Endothelial cell of umbilical vein (primary cell): Measurements from ENCODE around the gene TBX2. TPM values are rescaled to one million over a fixed set of nuclear protein-coding genes. Genes with fewer than 3 reads are reported as not detected.
"Not testable (repeated sequence)": the region's sequence is repeated elsewhere in the genome, so short reads cannot be mapped to it uniquely, and the experiment has no call there.

Experiments used
- BruUV-seq: library from RNA; stranded (reverse); fragments of 400-500 nt; replicated peaks from 2 replicates; lab custom pipeline; 2021; lab: Mats Ljungman, UMichigan
- CTCF ChIA-PET: fragments of 300-600, 350-600 bp; sonication (Branson Sonifier 250); formaldehyde crosslinking; loops from one replicate; lab custom pipeline; 2021; ENCODE audit warnings: antibody characterized with exemption, inconsistent platforms; lab: Charles Lee
- POLR2A ChIA-PET: fragments of 300-600, 350-600 bp; sonication (Branson Sonifier 250); formaldehyde crosslinking; loops from one replicate; lab custom pipeline; 2021; ENCODE audit warnings: antibody characterized with exemption, inconsistent platforms; lab: Charles Lee
- DNase-seq: peaks from one replicate; pipeline ENCODE4 v3.0.0-alpha.2; 2011; ENCODE audit warnings: low read depth, low spot score
- FAIRE-seq: peaks from 2 replicates; lab custom pipeline; 2011; peaks lifted over from hg19 to GRCh38; lab: Jason Lieb, UNC
- H2AFZ ChIP-seq: 2 replicates; pipeline ENCODE4 v1.6.0; 2012; ENCODE audit warnings: low read depth, low read length, control low read depth, inconsistent platforms
- H3K27ac ChIP-seq: 2 replicates; pipeline ENCODE4 v1.5.1; 2011; ENCODE audit warnings: low read depth, mild to moderate bottlenecking, control low read depth, low read length, moderate library complexity; ENCODE audit not compliant: insufficient read depth
- H3K27me3 ChIP-seq, 2 experiments: 2 replicates each; pipeline versions ENCODE4 v1.6.0 to v1.6.1; 2011; ENCODE audit warnings: low read length in 2 of 2, mixed read lengths in 1 of 2; ENCODE audit not compliant: control insufficient read depth in 2 of 2, insufficient read depth in 2 of 2
- H3K36me3 ChIP-seq, 2 experiments: 2 replicates in 1 of 2; 3 replicates in 1 of 2; pipeline ENCODE4 v1.5.1; 2011; ENCODE audit warnings: low read length in 2 of 2, mild to moderate bottlenecking in 1 of 2, moderate library complexity in 1 of 2; ENCODE audit not compliant: control insufficient read depth in 2 of 2, insufficient read depth in 2 of 2; ENCODE audit errors: extremely low read depth in 1 of 2
- H3K4me1 ChIP-seq: 3 replicates; pipeline ENCODE4 v1.5.1; 2011; ENCODE audit warnings: mild to moderate bottlenecking, low read length; ENCODE audit not compliant: control insufficient read depth, insufficient read depth; ENCODE audit errors: extremely low read depth
- H3K4me2 ChIP-seq: 2 replicates; pipeline ENCODE4 v1.6.1; 2011; ENCODE audit warnings: low read length, control low read depth, mixed read lengths; ENCODE audit not compliant: insufficient read depth
- H3K4me3 ChIP-seq, 3 experiments: fragments of 200-600 bp in 1 of 3; sonication (generic), shearing (Covaris generic) in 1 of 3; replicated peaks in 1 of 3; 2 replicates each; pipeline ENCODE4 v1.5.1; 2011 to 2016; ENCODE audit warnings: control low read depth in 3 of 3, low read length in 3 of 3, mild to moderate bottlenecking in 2 of 3, inconsistent platforms in 1 of 3, low read depth in 1 of 3, moderate library complexity in 1 of 3; ENCODE audit not compliant: insufficient read depth in 1 of 3
- H3K79me2 ChIP-seq: 2 replicates; pipeline ENCODE4 v1.6.0; 2012; ENCODE audit warnings: low read length, inconsistent platforms; ENCODE audit not compliant: control insufficient read depth, insufficient read depth
- H3K9ac ChIP-seq: replicated peaks from 2 replicates; pipeline ENCODE3; 2011; ENCODE audit warnings: low read length, control low read depth; ENCODE audit not compliant: insufficient read depth; ENCODE audit errors: extremely low read depth
- H3K9me1 ChIP-seq: replicated peaks from 3 replicates; pipeline ENCODE4 v1.6.0; 2011; ENCODE audit warnings: mild to moderate bottlenecking, low read length; ENCODE audit not compliant: control insufficient read depth, insufficient read depth; ENCODE audit errors: extremely low read depth
- H3K9me3 ChIP-seq: replicated peaks from 2 replicates; pipeline ENCODE4 v1.5.1; 2012; ENCODE audit warnings: low read length, inconsistent platforms; ENCODE audit not compliant: control insufficient read depth, insufficient read depth
- H4K20me1 ChIP-seq: replicated peaks from 2 replicates; pipeline ENCODE3; 2011; ENCODE audit warnings: mild to moderate bottlenecking, low read length; ENCODE audit not compliant: control insufficient read depth, insufficient read depth; ENCODE audit errors: extremely low read depth
- CTCF ChIP-seq, 2 donors: IDR thresholded peaks; 1 replicate in 1 of 2; 2 replicates in 1 of 2; pipeline ENCODE4 v1.5.1; 2011; ENCODE audit warnings: low read length in 2 of 2, mild to moderate bottlenecking in 2 of 2, moderate library complexity in 2 of 2, control low read depth in 1 of 2, inconsistent platforms in 1 of 2, low read depth in 1 of 2; ENCODE audit not compliant: insufficient read depth in 1 of 2; ENCODE audit errors: extremely low read depth in 1 of 2
- FOS ChIP-seq: IDR thresholded peaks from 2 replicates; pipeline ENCODE4 v1.6.1; 2011; ENCODE audit warnings: mild to moderate bottlenecking, low read length, moderate library complexity, borderline replicate concordance; ENCODE audit not compliant: insufficient read depth
- JUN ChIP-seq: IDR thresholded peaks from 2 replicates; pipeline ENCODE4 v1.6.1; 2011; ENCODE audit warnings: borderline replicate concordance, low read depth; ENCODE audit not compliant: insufficient read length, insufficient read depth
- MAX ChIP-seq: IDR thresholded peaks from 2 replicates; pipeline ENCODE4 v1.6.1; 2011; ENCODE audit not compliant: insufficient read depth, insufficient read length
- POLR2AphosphoS5 ChIP-seq: IDR thresholded peaks from 2 replicates; pipeline ENCODE4 v1.6.1; 2012; ENCODE audit warnings: low read depth, mild to moderate bottlenecking, control low read depth, low read length, moderate library complexity; ENCODE audit not compliant: insufficient read depth
- dilution Hi-C: fragments of 300-500 bp; cut with MboI; formaldehyde crosslinking; loops from one replicate; pipeline ENCODE4 v1.15.0; 2019; ENCODE audit warnings: low sequenced_read_pairs; ENCODE audit not compliant: extremely low pct_ligation_motif_present
- intact Hi-C: fragments of 100-400 bp; cut with micrococcal nuclease; formaldehyde crosslinking; loops from one replicate; pipeline ENCODE4 v1.10.0; 2022
- polyA plus RNA-seq, 4 experiments: library from polyadenylated mRNA; depleted of rRNA in 3 of 4; stranded (reverse) in 3 of 4; unstranded in 1 of 4; fragments of >200 nt; gene quantifications; 2 replicates each; pipeline versions ENCODE4 v1.2.1 to v1.2.3, GENCODE V29; 2011 to 2012; ENCODE audit warnings: missing spikeins in 1 of 4
- total RNA-seq: library from RNA; stranded (reverse); gene quantifications from 2 replicates; pipeline ENCODE4 v1.2.3, GENCODE V29; 2021

TBX2 gene
- total and polyA plus RNA-seq, 2 donors (not counting 3 experiments of a cell fraction or from before 2014, with no cell fraction given), result not detected

- H4K20me1 ChIP-seq, H3K9me1 ChIP-seq, CTCF ChIA-PET, FAIRE-seq, POLR2A ChIA-PET, DNase-seq, H3K9ac ChIP-seq, H3K4me1 ChIP-seq, H3K4me2 ChIP-seq, H3K79me2 ChIP-seq, BruUV-seq, dilution Hi-C loops, H3K9me3 ChIP-seq, H3K27ac ChIP-seq, intact Hi-C loops, H2AFZ ChIP-seq, H3K36me3 ChIP-seq, H3K4me3 ChIP-seq: not testable (repeated sequence)
- H3K27me3 ChIP-seq, result peaks cover 11 to 15% of the 10 kb centered on the region in 2 experiments
Observed at GRCh38 chr17:61441507-61441906, 41.9 kb downstream of the TBX2 start.

- BruUV-seq, result no TSS peak
- ChIA-PET POLR2A (no interaction called here), CTCF (interaction anchor here (0.8 to 1.3 kb wide), 2 partner anchors 25 kb away, joined by 3 read pairs; no protein-coding TSS in a partner anchor)
- no peak overlapping the region for H3K9ac ChIP-seq
- no peaks in the 10 kb centered on the region for H3K9me1 ChIP-seq
- H3K79me2 ChIP-seq, result no peaks in the 10 kb centered on the region
- FAIRE-seq (no peak), DNase-seq (no peak)
- H4K20me1 ChIP-seq, result no peaks in the 10 kb centered on the region
- H3K36me3 ChIP-seq, result no peaks in the 10 kb centered on the region
- no peak overlapping the region for H3K4me2 ChIP-seq
- peaks cover 12 to 19% of the 10 kb centered on the region in 2 experiments for H3K27me3 ChIP-seq
- intact Hi-C loops, result no loop called here
- no peak overlapping the region for H3K4me3 ChIP-seq
- no peaks in the 10 kb centered on the region for H3K4me1 ChIP-seq
- H2AFZ ChIP-seq, result no peak overlapping the region
- H3K9me3 ChIP-seq, result no peaks in the 10 kb centered on the region
- TF ChIP-seq FOS (no peak), POLR2AphosphoS5 (no peak), JUN (no peak), MAX (no peak), CTCF (IDR thresholded peaks at IDR 0.05; ENCODE audit: extremely low read depth in 1 of 2, insufficient read depth in 1 of 2, low read depth in 1 of 2, low read length in 2 of 2) (no peak)
- H3K27ac ChIP-seq, result no peak overlapping the region
- dilution Hi-C loops, result no loop called here
Observed at GRCh38 chr17:61442136-61442775, 42.6 kb downstream of the TBX2 start.
